ENCODE results near the gene MGMT.

Gene MGMT

GRCh38 chr10:129570185-129570584 lies 103.1 kb downstream of the MGMT start:
- no peak for TF ChIP-seq CTCF (IDR thresholded peaks at IDR 0.05; ENCODE audit: extremely low read depth, missing control alignments)
- DNase-seq (ENCODE audit: low spot score): no peak

GRCh38 chr10:129579228-129579627 lies 112.2 kb downstream of the MGMT start:
- TF ChIP-seq CTCF (IDR thresholded peaks at IDR 0.05; ENCODE audit: extremely low read depth, missing control alignments): no peak
- DNase-seq (ENCODE audit: low spot score): no peak

- no peak for DNase-seq (ENCODE audit: low spot score)
- TF ChIP-seq CTCF (IDR thresholded peaks at IDR 0.05; ENCODE audit: extremely low read depth, missing control alignments): no peak
Measured at GRCh38 chr10:129580010-129580409, 113.0 kb downstream of the MGMT start.

- no peak for TF ChIP-seq CTCF (IDR thresholded peaks at IDR 0.05; ENCODE audit: extremely low read depth, missing control alignments)
- DNase-seq (ENCODE audit: low spot score): no peak
Measured at GRCh38 chr10:129580901-129581300, 113.9 kb downstream of the MGMT start.

- no peak for DNase-seq (ENCODE audit: low spot score)
- TF ChIP-seq CTCF (IDR thresholded peaks at IDR 0.05; ENCODE audit: extremely low read depth, missing control alignments): no peak
Measured at GRCh38 chr10:129581827-129582411, 114.9 kb downstream of the MGMT start.

GRCh38 chr10:129583831-129584230 lies 116.8 kb downstream of the MGMT start:
- no peak for TF ChIP-seq CTCF (IDR thresholded peaks at IDR 0.05; ENCODE audit: extremely low read depth, missing control alignments)
- DNase-seq (ENCODE audit: low spot score): no peak

- no peak for DNase-seq (ENCODE audit: low spot score)
Measured at GRCh38 chr10:129586898-129587443, 119.9 kb downstream of the MGMT start.

More at GRCh38 chr10:129586898-129587443, 119.9 kb downstream of the MGMT start:
- TF ChIP-seq CTCF (IDR thresholded peaks at IDR 0.05; ENCODE audit: extremely low read depth, missing control alignments): no peak

Data from GM20000 (cell line).